OCI-LY3 (cell line): ENCODE data around the gene NAB2.
A peak's percentile ranks its signal among the peaks of the same experiment; 100 is the strongest.

Experiments used
- H2AFZ ChIP-seq: fragments of 200-600, 300-600 bp; shearing (Covaris generic); 2 replicates; pipeline ENCODE4 v1.6.0; 2014; ENCODE audit warnings: antibody characterized with exemption, low read depth, low read length
- H3K27ac ChIP-seq: fragments of 200-600, 300-600 bp; sonication (generic); 2 replicates; pipeline ENCODE4 v1.5.1; 2014; ENCODE audit warnings: mild to moderate bottlenecking, low read length, moderate library complexity, mixed read lengths
- H3K27me3 ChIP-seq: fragments of 200-600, 300-600 bp; sonication (generic); 2 replicates; pipeline ENCODE4 v1.6.1; 2014; ENCODE audit warnings: low read depth, low read length, mixed read lengths
- H3K36me3 ChIP-seq: fragments of 200-600, 300-600 bp; sonication (generic); replicated peaks from 2 replicates; pipeline ENCODE3; 2014; ENCODE audit warnings: low read depth, low read length, mixed read lengths
- H3K4me1 ChIP-seq: fragments of 300-600, 200-600 bp; sonication (generic); 2 replicates; pipeline ENCODE4 v1.6.1; 2014; ENCODE audit warnings: low read length, mixed read lengths
- H3K4me2 ChIP-seq: fragments of 200-600, 300-600 bp; sonication (generic); 2 replicates; pipeline ENCODE4 v1.6.1; 2014; ENCODE audit warnings: low read length, mixed read lengths
- H3K4me3 ChIP-seq: fragments of 300-600, 200-600 bp; sonication (generic); 2 replicates; pipeline ENCODE4 v1.5.1; 2014; ENCODE audit warnings: antibody characterized with exemption, mild to moderate bottlenecking, low read length, moderate library complexity
- H3K79me2 ChIP-seq: fragments of 300-600, 200-600 bp; shearing (Covaris generic); 2 replicates; pipeline ENCODE4 v1.6.1; 2014; ENCODE audit warnings: mild to moderate bottlenecking, low read length, mixed read lengths
- H3K9ac ChIP-seq: fragments of 300-600, 200-600 bp; shearing (Covaris generic); 2 replicates; pipeline ENCODE4 v1.6.0; 2014; ENCODE audit warnings: mild to moderate bottlenecking, low read length, moderate library complexity
- H3K9me3 ChIP-seq: fragments of 200-600, 300-600 bp; shearing (Covaris generic); 2 replicates; pipeline ENCODE4 v1.6.1; 2014; ENCODE audit warnings: low read length, mixed read lengths; ENCODE audit not compliant: insufficient read depth
- H4K20me1 ChIP-seq: fragments of 200-600, 300-600 bp; sonication (generic); 2 replicates; pipeline ENCODE4 v1.6.1; 2016; ENCODE audit warnings: low read length, mixed read lengths; ENCODE audit not compliant: insufficient read depth
- CTCF ChIP-seq: fragments of 200-600, 300-600 bp; sonication (generic); IDR thresholded peaks from 2 replicates; pipeline ENCODE4 v1.5.1; 2014; ENCODE audit warnings: antibody characterized with exemption, low read length, low read depth
- EZH2phosphoT487 ChIP-seq: fragments of 200-600 bp; shearing (Covaris generic); IDR thresholded peaks from 2 replicates; pipeline ENCODE4 v1.6.1; 2018; ENCODE audit warnings: antibody characterized with exemption, mixed run types, low read depth

The NAB2 gene

GRCh38 chr12:57079821-57080220, 9.1 kb upstream of the NAB2 start:
- no peaks in the 10 kb centered on the region for H3K27me3 ChIP-seq
- H3K27ac ChIP-seq, result no peak overlapping the region
- H3K9me3 ChIP-seq, result no peaks in the 10 kb centered on the region
- no peaks in the 10 kb centered on the region for H4K20me1 ChIP-seq
- no peak overlapping the region for H2AFZ ChIP-seq
- no peak overlapping the region for H3K9ac ChIP-seq
- 0 out of 2 replicates have a peak overlapping the region, but pooled peaks have one; percentile 70 for H3K4me3 ChIP-seq
- no peak for TF ChIP-seq CTCF
- TF ChIP-seq EZH2phosphoT487, result no peak
- peaks cover 10% of the 10 kb centered on the region for H3K4me1 ChIP-seq
- H3K79me2 ChIP-seq, result peaks cover 29% of the 10 kb centered on the region
- peak overlapping the region; percentile 68; the same call in 1 of the 2 replicates for H3K4me2 ChIP-seq
- peaks cover 4% of the 10 kb centered on the region for H3K36me3 ChIP-seq

GRCh38 chr12:57080855-57081254, 8.1 kb upstream of the NAB2 start:
- Histone ChIP-seq H3K9me3 (no peaks in the 10 kb centered on the region), H3K27ac (no peak overlapping the region), H3K27me3 (no peaks in the 10 kb centered on the region), H3K9ac (no peak overlapping the region), H3K4me2 (no peak overlapping the region), H2AFZ (no peak overlapping the region), H3K4me3 (no peak overlapping the region), H3K4me1 (peaks cover 11% of the 10 kb centered on the region), H4K20me1 (no peaks in the 10 kb centered on the region), H3K36me3 (peaks cover 4% of the 10 kb centered on the region), H3K79me2 (peaks cover 26% of the 10 kb centered on the region)
- TF ChIP-seq CTCF, result no peak
- no peak for TF ChIP-seq EZH2phosphoT487

- no peaks in the 10 kb centered on the region for H3K79me2 ChIP-seq
- peak overlapping the region; percentile 95 for H3K4me3 ChIP-seq
- peak overlapping the region; percentile 36; the same call in 1 of the 2 replicates for H2AFZ ChIP-seq
- H3K4me2 ChIP-seq, result peak overlapping the region; percentile 90
- TF ChIP-seq CTCF (no peak), EZH2phosphoT487 (no peak)
- no peaks in the 10 kb centered on the region for H3K36me3 ChIP-seq
- H3K27me3 ChIP-seq, result no peaks in the 10 kb centered on the region
- H3K9me3 ChIP-seq, result no peaks in the 10 kb centered on the region
- no peak overlapping the region for H3K27ac ChIP-seq
- peaks cover 17% of the 10 kb centered on the region for H3K4me1 ChIP-seq
- no peaks in the 10 kb centered on the region for H4K20me1 ChIP-seq
- peak overlapping the region; percentile 96 for H3K9ac ChIP-seq
These were observed 2.9 kb upstream of the NAB2 start for GRCh38 chr12:57085999-57086492.

- H3K27me3 ChIP-seq, result no peaks in the 10 kb centered on the region
- peak overlapping the region; percentile 95 for H3K4me3 ChIP-seq
- H3K27ac ChIP-seq, result peak overlapping the region; percentile 70
- no peaks in the 10 kb centered on the region for H3K79me2 ChIP-seq
- TF ChIP-seq EZH2phosphoT487, result no peak
- peak; percentile 56 for TF ChIP-seq CTCF
- peak overlapping the region; percentile 96 for H3K9ac ChIP-seq
- no peaks in the 10 kb centered on the region for H3K9me3 ChIP-seq
- H2AFZ ChIP-seq, result peak overlapping the region; percentile 67
- no peaks in the 10 kb centered on the region for H4K20me1 ChIP-seq
- peaks cover 17% of the 10 kb centered on the region for H3K4me1 ChIP-seq
- no peaks in the 10 kb centered on the region for H3K36me3 ChIP-seq
- H3K4me2 ChIP-seq, result peak overlapping the region; percentile 90
These were observed 2.4 kb upstream of the NAB2 start for GRCh38 chr12:57086493-57087009.
